ENCODE data around the gene ENTPD7.
"Not testable (repeated sequence)": the region's sequence is repeated elsewhere in the genome, so short reads cannot be mapped to it uniquely, and the experiment has no call there.

Gene ENTPD7

GRCh38 chr10:99659031-99659867 is at the start of gene ENTPD7:
ENTPD7 (plus strand) TSS chr10:99659509; CDS start chr10:99659957, 448 bp downstream.
- H3K4me1 Mint-ChIP-seq (ENCODE audit: low read depth) = peaks cover 29% of the 10 kb centered on the region
- peak within 1 kb of the TSS; percentile 82 for H3K4me3 Mint-ChIP-seq
- H3K27me3 Mint-ChIP-seq = peaks cover 17% of the 10 kb centered on the region
- peak within 1 kb of the TSS; percentile 88 for H3K27ac Mint-ChIP-seq
- peaks cover 18% of the 10 kb centered on the region for H3K36me3 Mint-ChIP-seq (ENCODE audit: low read depth)
- no peaks in the 10 kb centered on the region for H3K9me3 Mint-ChIP-seq
- peak; percentile 94 for DNase-seq

- peaks cover 25% of the 10 kb centered on the region for H3K4me1 Mint-ChIP-seq (ENCODE audit: low read depth)
- H3K4me3 Mint-ChIP-seq = no peak overlapping the region
- no peak for DNase-seq
- peaks cover 67% of the 10 kb centered on the region for H3K36me3 Mint-ChIP-seq (ENCODE audit: low read depth)
- H3K27me3 Mint-ChIP-seq = no peaks in the 10 kb centered on the region
- no peaks in the 10 kb centered on the region for H3K9me3 Mint-ChIP-seq
- H3K27ac Mint-ChIP-seq = peak overlapping the region; percentile 12
Observed at GRCh38 chr10:99610221-99610620, 49.1 kb upstream of the ENTPD7 start.

GRCh38 chr10:99611326-99611725 is 48.0 kb upstream of the ENTPD7 start:
- Mint-ChIP-seq H3K4me1 (ENCODE audit: low read depth) (peaks cover 35% of the 10 kb centered on the region), H3K36me3 (ENCODE audit: low read depth) (peaks cover 77% of the 10 kb centered on the region), H3K27me3 (no peaks in the 10 kb centered on the region), H3K9me3 (no peaks in the 10 kb centered on the region), H3K27ac (peak overlapping the region; percentile 64), H3K4me3 (no peak overlapping the region)
- no peak for DNase-seq

- H3K36me3 Mint-ChIP-seq (ENCODE audit: low read depth) = peaks cover 87% of the 10 kb centered on the region
- peak; percentile 43 for DNase-seq
- peaks cover 45% of the 10 kb centered on the region for H3K4me1 Mint-ChIP-seq (ENCODE audit: low read depth)
Observed at GRCh38 chr10:99612167-99612831, 47.0 kb upstream of the ENTPD7 start.

GRCh38 chr10:99615426-99615825 is 43.9 kb upstream of the ENTPD7 start:
- peak overlapping the region; percentile 87 for H3K27ac Mint-ChIP-seq
- H3K4me1 Mint-ChIP-seq (ENCODE audit: low read depth) = peaks cover 64% of the 10 kb centered on the region
- H3K9me3 Mint-ChIP-seq = no peaks in the 10 kb centered on the region
- DNase-seq = no peak
- H3K27me3 Mint-ChIP-seq = no peaks in the 10 kb centered on the region
- peaks cover 95% of the 10 kb centered on the region for H3K36me3 Mint-ChIP-seq (ENCODE audit: low read depth)
- peak overlapping the region; percentile 27 for H3K4me3 Mint-ChIP-seq

More at GRCh38 chr10:99612167-99612831, 47.0 kb upstream of the ENTPD7 start:
- Mint-ChIP-seq H3K27ac (peak overlapping the region; percentile 87), H3K27me3 (no peaks in the 10 kb centered on the region), H3K9me3 (no peaks in the 10 kb centered on the region), H3K4me3 (no peak overlapping the region)

GRCh38 chr10:99617696-99618095 is 41.6 kb upstream of the ENTPD7 start:
- no peak for DNase-seq
- H3K4me1 Mint-ChIP-seq (ENCODE audit: low read depth) = peaks cover 68% of the 10 kb centered on the region
- H3K4me3 Mint-ChIP-seq = peak overlapping the region; percentile 83
- H3K9me3 Mint-ChIP-seq = no peaks in the 10 kb centered on the region
- H3K36me3 Mint-ChIP-seq (ENCODE audit: low read depth) = peaks cover 72% of the 10 kb centered on the region
- no peaks in the 10 kb centered on the region for H3K27me3 Mint-ChIP-seq
- H3K27ac Mint-ChIP-seq = peak overlapping the region; percentile 71

GRCh38 chr10:99619090-99619800 is 40.1 kb upstream of the ENTPD7 start:
- Mint-ChIP-seq H3K27me3 (no peaks in the 10 kb centered on the region), H3K9me3 (no peaks in the 10 kb centered on the region), H3K4me3 (peak overlapping the region; percentile 83), H3K27ac (peak overlapping the region; percentile 91), H3K36me3 (ENCODE audit: low read depth) (peaks cover 57% of the 10 kb centered on the region), H3K4me1 (ENCODE audit: low read depth) (peaks cover 62% of the 10 kb centered on the region)
- no peak for DNase-seq

- H3K27ac Mint-ChIP-seq = peak within 1 kb of the TSS; percentile 98
- H3K27me3 Mint-ChIP-seq = no peaks in the 10 kb centered on the region
- no peaks in the 10 kb centered on the region for H3K9me3 Mint-ChIP-seq
- peak within 1 kb of the TSS; percentile 83 for H3K4me3 Mint-ChIP-seq
- H3K36me3 Mint-ChIP-seq (ENCODE audit: low read depth) = peaks cover 48% of the 10 kb centered on the region
- peaks cover 54% of the 10 kb centered on the region for H3K4me1 Mint-ChIP-seq (ENCODE audit: low read depth)
- DNase-seq = peak; percentile 90
Observed at GRCh38 chr10:99619851-99620710, 39.2 kb upstream of the ENTPD7 start, which contains the start of gene SLC25A28. SLC25A28 (minus strand) TSS chr10:99620439; CDS start chr10:99620335, 104 bp downstream.

GRCh38 chr10:99620711-99621453 is 38.4 kb upstream of the ENTPD7 start:
- no peaks in the 10 kb centered on the region for H3K27me3 Mint-ChIP-seq
- peaks cover 40% of the 10 kb centered on the region for H3K36me3 Mint-ChIP-seq (ENCODE audit: low read depth)
- DNase-seq = peak; percentile 90
- no peaks in the 10 kb centered on the region for H3K9me3 Mint-ChIP-seq
- peaks cover 46% of the 10 kb centered on the region for H3K4me1 Mint-ChIP-seq (ENCODE audit: low read depth)
- peak overlapping the region; percentile 98 for H3K27ac Mint-ChIP-seq
- peak overlapping the region; percentile 83 for H3K4me3 Mint-ChIP-seq

GRCh38 chr10:99621454-99622251 is 37.7 kb upstream of the ENTPD7 start:
- DNase-seq = no peak
- Mint-ChIP-seq H3K36me3 (ENCODE audit: low read depth) (peaks cover 33% of the 10 kb centered on the region), H3K27me3 (no peaks in the 10 kb centered on the region), H3K4me1 (ENCODE audit: low read depth) (peaks cover 40% of the 10 kb centered on the region), H3K9me3 (no peaks in the 10 kb centered on the region), H3K27ac (peak overlapping the region; percentile 98), H3K4me3 (peak overlapping the region; percentile 83)

- Mint-ChIP-seq H3K4me3 (no peak overlapping the region), H3K27me3 (no peaks in the 10 kb centered on the region), H3K36me3 (ENCODE audit: low read depth) (peaks cover 10% of the 10 kb centered on the region), H3K27ac (no peak overlapping the region), H3K4me1 (ENCODE audit: low read depth) (peaks cover 19% of the 10 kb centered on the region), H3K9me3 (no peaks in the 10 kb centered on the region)
- DNase-seq = no peak
Observed at GRCh38 chr10:99623919-99624318, 35.4 kb upstream of the ENTPD7 start.

- H3K36me3 Mint-ChIP-seq (ENCODE audit: low read depth); H3K4me3 Mint-ChIP-seq; H3K27ac Mint-ChIP-seq; H3K27me3 Mint-ChIP-seq; DNase-seq; H3K9me3 Mint-ChIP-seq: not testable (repeated sequence)
- H3K4me1 Mint-ChIP-seq (ENCODE audit: low read depth) = peaks cover 16% of the 10 kb centered on the region
Observed at GRCh38 chr10:99625124-99625523, 34.2 kb upstream of the ENTPD7 start.

Data from activated T-cell treated with anti-CD3 and anti-CD28 coated beads, Interleukin-2, amount 50 U/mL, for 24 hours (primary cell).